ENCODE data around the gene SLC4A2.

GRCh38 chr7:151123822-151124464 lies 64.6 kb downstream of the SLC4A2 start:
- TF ChIP-seq POLR2AphosphoS5 (IDR thresholded peaks at IDR 0.05; ENCODE audit: low read depth, low read length) = no peak
- peak in 2 of 3 experiments; percentile 99 to 100; a peak in 3 of 4 replicates for TF ChIP-seq CTCF (IDR thresholded peaks at IDR 0.05; ENCODE audit: control extremely low read depth in 1 of 3, insufficient read depth in 1 of 3, low read depth in 1 of 3, low read length in 3 of 3)
- no peak for TF ChIP-seq ZNF274 (IDR thresholded peaks at IDR 0.05; ENCODE audit: borderline replicate concordance, extremely low read depth, low read length)
- no peak for TF ChIP-seq TAF1 (IDR thresholded peaks at IDR 0.05; ENCODE audit: low read depth, low read length)
- no peak for TF ChIP-seq BACH1 (IDR thresholded peaks at IDR 0.05; ENCODE audit: low read length)
- TF ChIP-seq CREB1 (IDR thresholded peaks at IDR 0.05) = peak; percentile 54
- no peak for TF ChIP-seq SP2 (IDR thresholded peaks at IDR 0.05; ENCODE audit: low read length)
- no peak for TF ChIP-seq USF2 (IDR thresholded peaks at IDR 0.05; ENCODE audit: low read length)
- TF ChIP-seq SP1 (IDR thresholded peaks at IDR 0.05; ENCODE audit: low read depth, low read length) = no peak

All from H1 (cell line).